SIG-M5 treated with dmso at 0.1 percent for 504 hours (cell line): ENCODE data around the gene SEC24D.
"Not testable (repeated sequence)": the region's sequence is repeated elsewhere in the genome, so short reads cannot be mapped to it uniquely, and the experiment has no call there.

ENCODE experiments used
- DNase-seq: peaks from one replicate; lab custom pipeline; 2025; ENCODE audit not compliant: unreplicated experiment; lab: John Stamatoyannopoulos, UW

Gene SEC24D

DNA sequence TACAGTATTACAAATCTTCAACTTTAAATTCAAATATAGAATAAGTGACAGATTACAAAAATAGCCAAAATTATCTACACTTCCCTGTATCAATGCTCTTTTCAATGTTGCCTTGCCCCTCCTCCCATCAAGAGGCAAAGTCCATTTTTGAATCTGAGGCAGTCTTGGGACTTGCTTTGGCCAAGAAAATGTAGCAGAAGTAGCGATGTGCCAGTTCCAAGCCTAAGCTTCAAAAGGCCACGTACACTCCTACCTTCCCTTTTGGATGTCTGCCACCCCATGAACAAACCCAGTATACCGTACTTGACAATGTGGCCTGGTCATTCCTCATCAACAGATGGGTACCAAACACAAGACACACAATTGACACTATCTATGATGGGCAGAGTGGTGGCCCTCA lies 24.1 kb downstream of the SEC24D start:
- DNase-seq, result no peak

DNA sequence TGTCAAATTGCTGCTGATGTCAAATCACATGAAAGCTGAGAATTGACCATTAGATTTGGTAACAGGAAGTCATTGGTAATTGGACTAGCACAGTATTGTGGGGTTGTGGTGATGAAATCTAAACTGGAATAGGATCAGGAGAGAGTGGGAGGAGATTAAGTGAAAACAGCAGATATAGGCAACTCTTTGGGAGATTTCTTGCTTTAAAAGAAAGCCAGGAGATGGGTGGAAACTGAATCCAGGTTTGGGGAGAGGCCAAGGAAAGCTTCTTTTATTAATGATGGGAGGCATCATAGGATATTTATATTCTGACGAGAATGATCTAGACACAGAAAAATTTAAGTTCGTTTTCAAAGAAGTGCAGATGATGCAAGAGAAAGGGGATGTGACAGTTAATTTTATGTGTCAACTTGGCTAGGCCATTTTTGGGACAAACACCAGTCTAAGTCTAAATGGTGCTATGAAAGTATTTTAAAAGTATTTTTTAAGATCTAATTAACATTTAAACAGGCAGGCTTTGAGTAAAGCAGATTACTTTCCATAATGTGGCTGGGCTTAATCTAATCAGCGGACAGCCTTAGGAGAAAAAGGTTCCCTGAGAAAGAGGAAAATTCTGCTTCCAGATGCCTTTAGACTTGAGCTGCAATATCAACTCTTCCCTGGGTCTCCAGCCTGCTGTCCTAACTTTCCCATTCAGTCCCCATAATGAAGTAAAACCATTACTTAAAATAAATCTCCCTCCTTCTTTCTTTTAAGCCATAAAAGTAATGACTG lies 24.7 kb downstream of the SEC24D start:
- peak; percentile 80 for DNase-seq

DNA sequence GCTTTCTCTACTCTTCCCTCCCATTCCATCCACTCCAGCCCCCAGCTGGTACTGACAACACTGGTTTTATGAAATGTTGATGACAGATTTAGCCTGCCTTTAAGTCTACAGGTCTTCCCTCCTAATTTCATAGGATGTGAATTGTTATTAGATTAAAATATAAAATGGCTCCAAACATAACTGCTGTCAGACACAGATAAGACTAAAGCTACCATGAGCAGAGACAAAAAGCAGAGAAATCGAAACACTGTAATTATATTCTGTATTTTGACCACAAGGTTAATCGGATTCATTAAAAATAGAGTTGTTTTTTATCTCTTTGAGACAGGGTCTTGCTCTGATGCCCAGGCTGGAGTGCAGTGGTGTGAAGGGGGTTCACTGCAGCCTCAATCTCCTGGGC lies 28.3 kb downstream of the SEC24D start:
- no peak for DNase-seq

DNA sequence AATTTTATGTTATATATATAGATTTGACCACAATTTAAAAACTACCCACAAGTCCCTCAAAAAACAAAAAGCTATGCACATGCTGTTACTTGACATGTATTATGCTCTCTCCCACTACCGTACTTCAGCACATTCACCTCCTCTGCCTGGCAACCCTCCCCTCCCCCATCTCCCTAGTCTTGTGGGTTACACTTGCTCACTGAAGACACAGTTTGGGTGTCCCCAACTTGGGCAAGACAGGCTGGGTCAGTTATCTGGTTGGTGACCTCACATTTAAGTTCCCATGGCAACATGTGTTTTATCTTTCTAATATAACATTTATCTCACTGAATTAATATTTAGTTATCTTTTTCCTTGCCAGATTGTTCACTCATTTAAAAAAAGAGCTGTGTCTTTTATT lies 32.7 kb downstream of the SEC24D start:
- DNase-seq, result no peak

DNA sequence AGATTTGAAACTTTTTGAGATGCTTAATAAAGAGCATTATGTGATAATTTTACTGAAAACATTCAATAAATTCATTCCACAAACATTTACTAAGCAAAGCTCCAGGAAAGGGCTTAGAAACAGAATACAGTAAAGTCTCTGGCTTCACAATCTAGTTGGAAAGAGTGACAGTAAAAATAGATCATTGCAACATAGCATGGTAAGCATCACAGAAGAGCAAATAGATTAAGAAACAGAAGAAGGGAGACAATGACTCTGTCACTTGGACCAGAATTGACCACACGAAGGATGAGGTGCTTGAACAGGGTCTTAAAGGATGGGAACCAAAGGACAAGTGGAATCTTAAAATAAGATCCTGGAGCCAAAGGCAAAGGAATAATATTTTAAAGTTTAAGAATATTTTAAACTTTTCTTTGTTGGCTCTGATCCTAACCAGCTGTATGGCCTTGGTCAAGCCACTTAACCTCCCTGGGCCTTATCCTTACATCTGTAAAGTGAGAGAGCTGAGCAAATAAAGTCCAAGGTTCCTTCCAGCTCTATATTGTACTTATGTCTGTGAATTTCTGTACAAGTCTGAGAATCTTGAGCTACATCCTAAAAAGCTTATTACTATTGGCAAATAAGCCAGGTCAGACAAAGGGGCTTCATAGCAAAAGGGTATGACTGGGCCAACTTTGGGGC lies 33.9 kb downstream of the SEC24D start:
- DNase-seq, result peak; percentile 67

DNA sequence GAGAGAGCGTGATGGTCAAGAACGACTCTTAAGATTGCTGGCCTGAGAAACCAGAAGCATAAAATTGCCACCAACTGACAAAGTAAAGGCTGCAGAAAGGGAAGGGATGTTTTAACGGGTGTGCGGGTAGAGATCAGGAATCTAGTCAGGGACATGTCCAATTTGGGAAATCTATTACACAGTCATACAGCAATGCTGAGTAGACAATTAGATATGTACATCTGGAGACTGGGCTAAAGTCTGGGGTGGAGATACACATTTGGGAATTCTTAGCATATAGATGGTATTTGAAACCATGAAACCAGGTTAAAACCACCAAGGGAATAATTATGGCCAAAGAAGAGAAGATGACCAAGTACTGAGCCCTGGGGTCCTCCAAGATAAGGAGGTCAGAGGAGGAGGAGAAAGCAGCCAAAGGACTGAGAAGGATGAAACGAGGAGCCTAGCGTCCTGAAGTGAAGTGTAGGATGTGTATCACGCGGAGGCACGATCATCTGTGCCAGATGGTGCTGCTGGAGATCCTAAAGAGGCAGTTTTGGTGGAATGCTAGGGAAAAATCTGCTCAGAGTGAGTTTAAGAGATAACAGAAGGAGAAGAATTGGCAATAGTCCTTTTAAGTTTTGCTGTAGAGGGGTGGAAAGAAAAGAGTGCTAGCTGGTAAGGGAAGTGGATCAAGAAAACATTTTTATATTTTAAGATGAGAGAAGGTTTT lies 36.5 kb downstream of the SEC24D start:
- no peak for DNase-seq

DNA sequence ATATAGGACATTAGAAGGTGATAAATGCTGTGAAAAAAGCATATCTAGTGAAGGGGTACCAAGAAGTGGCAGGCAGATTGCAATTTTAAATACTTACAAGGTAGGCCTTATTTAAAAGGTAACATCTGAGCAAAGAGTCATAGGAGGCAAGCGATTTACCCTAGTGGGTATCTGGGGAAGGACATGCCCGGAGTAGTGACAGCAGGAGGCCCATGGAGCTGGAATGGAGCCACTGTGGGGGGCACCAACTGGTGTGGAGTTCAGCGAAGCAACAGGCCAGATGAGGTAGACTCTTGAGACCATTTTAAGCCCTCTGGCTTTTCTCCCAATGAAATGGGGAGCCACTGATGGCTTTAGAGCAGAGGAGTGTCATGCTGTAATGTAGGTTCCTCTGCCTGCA lies 37.3 kb downstream of the SEC24D start:
- DNase-seq, result no peak

DNA sequence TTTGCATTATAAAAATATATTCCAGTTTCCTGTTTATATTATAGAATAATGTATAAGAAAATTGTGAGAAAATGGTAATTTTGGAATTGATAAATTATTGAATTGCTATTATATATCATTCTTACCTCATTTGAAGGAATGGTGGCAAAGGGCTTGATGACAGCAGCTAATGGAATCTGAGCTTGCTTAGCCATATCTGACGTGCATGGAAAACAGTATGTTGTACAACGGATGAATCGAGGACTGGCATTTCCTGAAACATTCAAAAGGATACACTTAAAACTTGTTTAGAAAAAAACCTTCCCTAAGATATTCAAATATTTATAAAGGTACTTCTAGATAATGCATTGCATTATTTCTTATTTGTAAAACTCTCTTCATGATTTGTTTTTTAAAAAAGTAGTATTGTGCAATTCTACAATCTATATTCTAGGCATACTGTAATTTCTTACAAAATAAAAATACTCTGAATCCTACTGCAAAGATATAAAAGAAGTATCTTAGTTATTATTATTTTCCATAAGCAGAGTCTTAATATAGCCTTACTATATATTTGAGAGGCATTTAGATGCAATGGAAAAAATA lies 38.3 kb downstream of the SEC24D start:
- no peak for DNase-seq

DNA sequence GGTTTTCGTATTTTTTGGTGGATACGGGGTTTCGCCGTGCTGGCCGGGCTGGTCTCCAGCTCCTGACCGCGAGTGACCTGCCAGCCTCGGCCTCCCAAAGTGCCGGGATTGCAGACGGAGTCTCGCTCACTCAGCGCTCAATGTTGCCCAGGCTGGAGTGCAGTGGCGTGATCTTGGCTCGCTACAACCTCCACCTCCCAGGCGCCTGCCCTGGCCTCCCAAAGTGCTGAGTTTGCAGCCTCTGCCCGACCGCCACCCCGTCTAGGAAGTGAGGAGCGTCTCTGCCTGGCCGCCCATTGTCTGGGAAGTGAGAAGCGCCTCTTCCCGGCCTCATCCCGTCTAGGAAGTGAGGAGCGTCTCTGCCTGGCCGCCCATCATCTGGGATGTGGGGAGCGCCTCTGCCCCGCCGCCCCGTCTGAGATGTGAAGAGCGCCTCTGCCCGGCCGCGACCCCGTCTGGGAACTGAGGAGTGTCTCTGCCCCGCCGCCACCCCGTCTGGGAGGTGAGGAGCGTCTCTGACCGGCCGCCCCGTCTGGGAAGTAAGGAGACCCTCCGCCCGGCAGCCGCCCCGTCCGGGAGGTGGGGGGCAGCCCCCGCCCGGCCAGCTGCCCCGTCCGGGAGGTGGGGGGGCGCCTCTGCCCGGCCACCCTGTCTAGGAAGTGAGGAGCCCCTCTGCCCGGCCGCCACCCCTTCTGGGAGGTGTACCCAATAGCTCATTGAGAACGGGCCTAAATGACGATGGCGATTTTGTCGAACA lies 44.1 kb downstream of the SEC24D start:
- not testable (repeated sequence) for DNase-seq

DNA sequence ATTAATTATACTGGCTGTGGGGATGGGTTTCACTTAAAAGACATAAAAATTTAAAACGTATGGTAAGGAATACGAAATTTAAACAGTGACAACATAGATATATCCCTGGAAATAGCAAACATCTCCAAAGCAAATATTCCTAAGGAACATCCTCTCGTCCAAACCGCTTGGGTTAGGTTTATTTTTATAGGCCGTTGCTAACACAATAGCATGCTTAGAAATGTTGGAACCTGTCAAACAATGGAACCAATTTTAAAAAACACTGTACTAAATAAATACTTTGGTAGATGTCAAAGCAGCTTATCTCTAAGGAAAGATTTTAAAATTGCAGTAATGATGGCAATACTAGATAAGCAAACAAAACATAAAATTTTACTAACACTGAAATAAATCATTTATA lies 45.4 kb downstream of the SEC24D start:
- DNase-seq, result no peak

DNA sequence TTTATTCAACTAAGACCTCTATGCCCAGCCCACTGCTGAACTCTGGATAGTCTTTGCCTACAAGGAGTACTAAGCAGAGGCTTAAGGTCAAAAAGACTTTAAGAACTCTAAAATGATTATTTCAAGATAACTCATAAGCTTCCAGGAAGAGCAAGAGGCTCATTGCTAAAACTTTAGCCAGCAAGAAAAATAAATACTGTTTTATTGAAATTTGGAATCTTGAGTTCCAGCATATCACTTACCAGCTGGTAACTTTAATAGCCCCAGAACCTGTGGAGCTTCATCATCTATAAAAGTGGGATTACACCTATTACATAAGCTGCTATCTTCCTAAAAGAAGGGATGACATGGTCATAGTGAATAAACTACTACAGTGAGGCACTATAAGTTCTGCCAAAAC lies 47.0 kb downstream of the SEC24D start:
- DNase-seq, result no peak

DNA sequence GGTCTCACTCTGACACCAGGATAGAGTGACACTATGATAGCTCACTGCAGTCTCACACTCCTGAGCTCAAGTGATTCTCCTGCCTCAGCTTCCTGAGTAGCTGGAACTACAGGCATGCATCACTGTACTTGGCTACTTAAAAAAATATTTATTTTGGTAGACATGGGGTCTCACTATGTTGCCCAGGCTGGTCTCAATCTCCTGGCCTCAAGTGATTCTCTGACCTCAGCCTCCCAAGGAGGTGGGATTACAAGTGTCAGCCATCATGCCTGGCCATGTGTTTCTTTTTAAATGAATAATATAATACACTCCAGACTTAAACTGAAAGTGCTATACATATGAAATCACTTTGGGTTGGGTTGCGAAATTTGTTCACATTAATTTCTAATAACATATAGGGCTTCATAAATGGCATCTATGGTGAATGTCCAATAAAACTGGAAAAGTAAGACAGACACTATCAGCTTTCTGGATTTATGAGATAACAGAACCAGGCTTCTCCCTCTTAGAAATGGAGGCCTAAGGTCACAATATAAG lies 48.0 kb downstream of the SEC24D start:
- DNase-seq, result no peak

DNA sequence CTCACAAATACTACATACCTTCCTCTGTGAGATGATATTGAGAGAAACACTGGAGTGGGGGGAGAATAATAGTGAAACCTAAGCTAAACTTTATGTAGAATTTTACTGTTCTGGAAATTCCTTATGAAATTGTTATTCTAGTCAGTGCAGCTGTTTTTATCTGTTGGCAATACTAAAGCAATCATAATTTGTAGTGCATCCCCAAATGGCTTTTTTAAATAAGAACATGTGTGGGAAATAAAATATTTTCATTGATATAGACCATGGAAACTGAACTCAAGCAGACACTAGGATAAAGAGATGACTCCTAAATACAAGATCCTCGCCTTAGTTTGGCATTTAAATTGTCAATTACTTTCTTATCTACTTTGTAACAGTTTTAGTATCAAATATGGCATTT lies 51.1 kb downstream of the SEC24D start:
- DNase-seq, result no peak

DNA sequence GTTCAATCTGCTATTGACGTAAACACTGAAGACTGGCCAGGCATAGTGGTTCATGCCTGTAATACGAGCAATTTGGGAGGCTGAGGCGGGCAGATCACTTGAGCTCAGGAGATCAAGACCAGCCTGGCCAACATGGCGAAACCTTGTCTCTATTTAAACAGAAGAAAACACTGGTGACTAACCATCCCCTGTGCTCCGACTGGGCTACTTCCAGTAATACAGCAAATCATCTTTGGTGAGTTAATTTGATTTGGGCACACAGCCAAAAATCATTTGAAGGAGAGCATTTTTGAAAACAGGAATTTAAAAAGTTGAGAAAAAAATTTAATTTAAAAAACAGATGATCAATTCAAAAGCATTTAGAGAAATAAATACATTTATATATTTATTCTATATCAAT lies 52.0 kb downstream of the SEC24D start:
- no peak for DNase-seq

DNA sequence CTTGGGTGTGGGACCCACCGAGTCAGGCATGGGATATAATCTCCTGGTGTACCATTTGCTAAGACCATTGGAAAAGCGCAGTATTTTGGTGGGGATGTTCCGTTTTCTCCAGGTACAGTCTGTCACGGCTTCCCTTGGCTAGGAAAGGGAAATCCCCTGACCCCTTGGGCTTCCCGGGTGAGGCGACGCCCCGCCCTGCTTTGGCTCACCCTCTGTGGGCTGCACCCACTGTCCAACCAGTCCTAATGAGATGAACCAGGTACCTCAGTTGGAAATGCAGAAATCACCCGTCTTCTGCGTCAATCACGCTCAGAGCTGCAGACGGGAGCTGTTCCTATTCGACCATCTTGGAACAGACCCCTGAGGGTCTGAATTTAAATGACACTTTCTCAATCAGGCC lies 53.0 kb downstream of the SEC24D start:
- not testable (repeated sequence) for DNase-seq

DNA sequence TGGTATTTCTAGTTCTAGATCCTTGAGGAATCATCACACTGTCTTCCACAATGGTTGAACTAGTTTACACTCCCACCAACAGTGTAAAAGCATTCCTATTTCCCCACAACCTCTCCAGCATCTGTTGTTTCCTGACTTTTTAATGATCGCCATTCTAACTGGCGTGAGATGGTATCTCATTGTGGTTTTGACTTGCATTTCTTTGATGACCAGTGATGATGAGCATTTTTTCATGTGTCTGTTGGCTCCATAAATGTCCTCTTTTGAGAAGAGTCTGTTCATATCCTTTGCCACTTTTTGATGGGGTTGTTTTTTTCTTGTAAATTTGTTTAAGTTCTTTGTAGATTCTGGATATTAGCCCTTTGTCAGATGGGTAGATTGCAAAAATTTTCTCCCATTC lies 58.3 kb downstream of the SEC24D start:
- not testable (repeated sequence) for DNase-seq

DNA sequence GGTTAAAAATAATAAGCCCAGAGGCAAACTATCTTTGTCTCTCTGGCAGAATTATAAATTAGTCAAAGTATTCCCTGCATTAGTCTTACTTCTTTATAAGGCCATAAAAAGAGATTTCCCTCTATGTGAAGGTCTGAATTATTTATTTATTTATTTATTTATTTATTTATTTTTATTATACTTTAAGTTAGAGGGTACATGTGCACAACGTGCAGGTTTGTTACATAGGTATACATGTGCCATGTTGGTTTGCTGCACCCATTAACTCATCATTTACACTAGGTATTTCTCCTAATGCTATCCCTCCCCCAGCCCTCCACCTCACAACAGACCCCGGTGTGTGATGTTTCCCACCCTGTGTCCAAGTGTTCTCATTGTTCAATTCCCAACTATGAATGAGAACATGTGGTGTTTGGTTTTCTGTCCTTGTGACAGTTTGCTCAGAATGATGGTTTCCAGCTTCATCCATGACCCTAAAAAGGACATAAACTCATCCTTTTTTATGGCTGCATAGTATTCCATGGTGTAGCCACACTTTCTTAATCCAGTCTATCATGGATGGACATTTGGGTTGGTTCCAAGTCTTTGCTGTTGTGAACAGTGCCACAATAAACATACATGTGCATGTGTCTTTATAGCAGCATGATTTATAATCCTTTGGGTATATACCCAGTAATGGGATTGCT lies 58.8 kb downstream of the SEC24D start:
- DNase-seq, result not testable (repeated sequence)

DNA sequence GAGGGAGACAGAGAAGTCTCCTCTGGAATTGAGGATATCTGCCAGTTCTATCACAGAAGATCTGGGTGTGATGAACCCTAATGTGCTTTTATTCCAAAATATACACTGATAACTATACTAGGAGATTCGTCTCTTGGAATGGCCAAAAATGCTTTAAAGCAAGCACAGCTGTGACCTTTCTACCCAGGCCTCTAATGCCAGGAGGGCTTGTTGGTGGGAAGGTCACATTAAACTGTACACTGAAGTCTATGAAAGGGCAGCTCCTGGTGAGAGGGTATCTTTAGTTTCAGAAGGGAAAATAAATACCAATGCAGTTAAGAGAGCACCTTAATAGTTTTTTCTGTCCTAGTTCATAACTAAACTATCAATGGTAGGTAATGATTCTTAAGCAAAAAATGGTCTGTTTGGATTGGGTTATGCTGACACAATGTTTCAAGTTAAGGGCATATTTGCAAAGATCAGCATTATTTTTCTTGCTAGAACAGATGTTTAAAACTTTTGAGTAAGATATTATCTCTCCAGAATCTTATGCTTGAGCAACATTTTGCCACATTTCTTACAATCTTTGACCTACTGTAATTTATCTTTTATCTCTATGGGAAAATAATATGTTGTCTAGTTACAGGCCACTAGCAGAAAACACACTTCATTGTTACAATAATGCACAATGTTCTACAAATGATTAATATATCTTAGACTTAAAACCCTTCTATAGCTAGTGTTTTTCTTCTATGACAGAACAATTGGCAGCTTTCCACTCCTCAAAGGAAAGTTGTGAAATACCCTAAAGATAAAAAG lies 59.6 kb downstream of the SEC24D start:
- no peak for DNase-seq

DNA sequence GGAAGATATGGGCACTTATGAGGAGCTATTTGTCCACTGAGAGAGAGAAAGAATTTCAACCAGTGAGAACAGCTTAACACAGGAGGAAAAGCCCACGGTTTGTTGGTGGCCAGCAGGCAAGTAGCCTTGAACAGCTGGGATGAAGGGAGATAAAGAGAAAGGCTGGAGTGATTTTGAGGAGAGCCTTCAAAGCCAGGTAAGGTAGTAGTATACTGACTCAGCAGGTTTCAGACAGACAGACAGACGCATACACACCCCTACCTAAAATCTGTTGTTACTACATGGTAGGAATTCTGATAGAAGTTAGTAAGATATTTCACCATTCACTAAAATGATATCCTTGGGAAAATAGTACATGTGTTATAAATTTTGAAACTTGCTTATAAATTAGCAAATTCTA lies 60.5 kb downstream of the SEC24D start:
- DNase-seq, result no peak
